WTC11 (cell line): ENCODE measurements around the gene PPP2R5E. TPM values are rescaled to one million over a fixed set of nuclear protein-coding genes. Genes with fewer than 3 reads are reported as not detected.

Experiments used
- ATAC-seq: fragments of 200-7000 bp; cut with Tn5 transposase; 2 replicates; pipeline ENCODE4 v1.10.0; 2021; ENCODE audit warnings: mild to moderate bottlenecking, moderate library complexity
- CTCF ChIA-PET: fragments of 300-600 bp; sonication (Branson Sonifier 250); formaldehyde crosslinking; loops from one replicate; lab custom pipeline; 2021; ENCODE audit warnings: antibody characterized with exemption; lab: Charles Lee
- POLR2A ChIA-PET: fragments of 350-600 bp; sonication (Branson Sonifier 250); formaldehyde crosslinking; loops from one replicate; lab custom pipeline; 2021; ENCODE audit warnings: antibody characterized with exemption; lab: Charles Lee
- DNase-seq: peaks from one replicate; pipeline ENCODE4 v3.0.0; 2021; ENCODE audit warnings: low spot score
- H3K27ac Mint-ChIP-seq: 2 replicates; pipeline ENCODE4 v1.8.0; 2021; ENCODE audit warnings: mixed read lengths
- H3K27me3 Mint-ChIP-seq: 2 replicates; pipeline ENCODE4 v1.8.0; 2021; ENCODE audit warnings: low read depth, mild to moderate bottlenecking, moderate library complexity, mixed read lengths
- H3K36me3 Mint-ChIP-seq: 2 replicates; pipeline ENCODE4 v1.8.0; 2021; ENCODE audit warnings: mixed read lengths
- H3K4me1 Mint-ChIP-seq: 2 replicates; pipeline ENCODE4 v1.8.0; 2022; ENCODE audit warnings: mixed read lengths
- H3K4me3 Mint-ChIP-seq: 2 replicates; pipeline ENCODE4 v1.8.0; 2021; ENCODE audit warnings: mild to moderate bottlenecking, moderate library complexity, mixed read lengths
- H3K9me3 Mint-ChIP-seq: 2 replicates; pipeline ENCODE4 v1.8.0; 2021; ENCODE audit warnings: mixed read lengths
- CBFB ChIP-seq: sonication (generic); formaldehyde crosslinking; IDR thresholded peaks from 2 replicates; pipeline ENCODE4 v1.8.1; 2022; ENCODE audit warnings: mild to moderate bottlenecking, low read depth, missing genetic modification reagents
- CREM ChIP-seq: sonication (generic); formaldehyde crosslinking; IDR thresholded peaks from 2 replicates; pipeline ENCODE4 v1.8.1; 2022; ENCODE audit warnings: mild to moderate bottlenecking, missing genetic modification reagents, moderate library complexity
- EMX1 ChIP-seq: fragments of 250-450 bp; sonication (Bioruptor Pico); IDR thresholded peaks from 2 replicates; pipeline ENCODE4 v1.8.0; 2021; ENCODE audit warnings: mild to moderate bottlenecking
- ETV6 ChIP-seq: sonication (generic); formaldehyde crosslinking; IDR thresholded peaks from 2 replicates; pipeline ENCODE4 v1.8.1; 2022; ENCODE audit warnings: mild to moderate bottlenecking, missing genetic modification reagents
- FOXK1 ChIP-seq: sonication (generic); formaldehyde crosslinking; IDR thresholded peaks from 2 replicates; pipeline ENCODE4 v1.8.0; 2022; ENCODE audit warnings: mild to moderate bottlenecking, moderate library complexity, missing genetic modification reagents
- GRHL2 ChIP-seq: fragments of 250-450 bp; sonication (Bioruptor Pico); IDR thresholded peaks from 2 replicates; pipeline ENCODE4 v1.8.0; 2022; ENCODE audit warnings: mild to moderate bottlenecking, moderate library complexity; ENCODE audit not compliant: insufficient replicate concordance, severe bottlenecking
- GTF2I ChIP-seq: fragments of 250-450 bp; sonication (Bioruptor Pico); conservative IDR thresholded peaks from 2 replicates; pipeline ENCODE4 v1.4.0; 2021; ENCODE audit warnings: mild to moderate bottlenecking
- HMGA2 ChIP-seq: fragments of 250-450 bp; sonication (Bioruptor Pico); IDR thresholded peaks from 2 replicates; pipeline ENCODE4 v1.4.0; 2021; ENCODE audit warnings: mild to moderate bottlenecking, moderate library complexity
- JAZF1 ChIP-seq: fragments of 250-450 bp; sonication (Bioruptor Pico); IDR thresholded peaks from 2 replicates; pipeline ENCODE4 v1.9.0; 2021; ENCODE audit warnings: moderate library complexity, mild to moderate bottlenecking, inconsistent platforms
- JUN ChIP-seq: sonication (generic); formaldehyde crosslinking; IDR thresholded peaks from 2 replicates; pipeline ENCODE4 v1.8.0; 2023; ENCODE audit warnings: mild to moderate bottlenecking, missing genetic modification reagents
- NR1H2 ChIP-seq: sonication (generic); formaldehyde crosslinking; IDR thresholded peaks from 2 replicates; pipeline ENCODE4 v1.9.0; 2021; ENCODE audit warnings: mild to moderate bottlenecking, moderate library complexity, missing genetic modification reagents
- TEAD1 ChIP-seq: sonication (generic); formaldehyde crosslinking; IDR thresholded peaks from 2 replicates; pipeline ENCODE4 v1.8.0; 2022; ENCODE audit warnings: mild to moderate bottlenecking, missing genetic modification reagents
- ZNF219 ChIP-seq: sonication (generic); formaldehyde crosslinking; IDR thresholded peaks from 2 replicates; pipeline ENCODE4 v1.8.0; 2023; ENCODE audit warnings: missing genetic modification reagents, mild to moderate bottlenecking, borderline replicate concordance
- ZNF263 ChIP-seq: sonication (generic); formaldehyde crosslinking; IDR thresholded peaks from 2 replicates; pipeline ENCODE4 v1.8.1; 2022; ENCODE audit warnings: low read depth, mild to moderate bottlenecking, moderate library complexity, missing genetic modification reagents
- ZNF317 ChIP-seq: sonication (generic); formaldehyde crosslinking; IDR thresholded peaks from 2 replicates; pipeline ENCODE4 v1.8.1; 2023; ENCODE audit warnings: low read depth, mild to moderate bottlenecking, moderate library complexity, missing genetic modification reagents, borderline replicate concordance
- ZNF396 ChIP-seq: fragments of 250-450 bp; sonication (Bioruptor Pico); IDR thresholded peaks from 2 replicates; pipeline ENCODE4 v1.8.0; 2021; ENCODE audit warnings: mild to moderate bottlenecking, moderate library complexity, borderline replicate concordance
- ZNF671 ChIP-seq: fragments of 250-450 bp; sonication (Bioruptor Pico); IDR thresholded peaks from 2 replicates; pipeline ENCODE4 v1.8.0; 2021; ENCODE audit warnings: mild to moderate bottlenecking
- total RNA-seq: library from RNA; stranded (reverse); gene quantifications from 3 replicates; pipeline ENCODE4 v1.2.3, GENCODE V29; 2021
- TF ChIP-seq, protein P1 (sequence below): fragments of 250-450 bp; sonication (Bioruptor Pico); IDR thresholded peaks from 2 replicates; pipeline ENCODE4 v1.9.0; 2021; ENCODE audit warnings: mild to moderate bottlenecking
- TF ChIP-seq, protein P2 (sequence below): sonication (generic); formaldehyde crosslinking; IDR thresholded peaks from 2 replicates; pipeline ENCODE4 v1.8.0; 2023; ENCODE audit warnings: missing genetic modification reagents
- TF ChIP-seq, protein P3 (sequence below): sonication (generic); formaldehyde crosslinking; IDR thresholded peaks from 2 replicates; pipeline ENCODE4 v1.8.1; 2023; ENCODE audit warnings: mild to moderate bottlenecking, moderate library complexity, missing genetic modification reagents
- TF ChIP-seq, protein P4 (sequence below): sonication (generic); formaldehyde crosslinking; IDR thresholded peaks from 2 replicates; pipeline ENCODE4 v1.8.0; 2022; ENCODE audit warnings: mild to moderate bottlenecking, missing genetic modification reagents
- TF ChIP-seq, protein P5 (sequence below): sonication (generic); formaldehyde crosslinking; IDR thresholded peaks from 2 replicates; pipeline ENCODE4 v1.8.1; 2022; ENCODE audit warnings: low read depth, mild to moderate bottlenecking, moderate library complexity, missing genetic modification reagents, borderline replicate concordance
- TF ChIP-seq, protein P6 (sequence below): sonication (generic); formaldehyde crosslinking; conservative IDR thresholded peaks from 2 replicates; pipeline ENCODE4 v1.8.1; 2023; ENCODE audit warnings: mild to moderate bottlenecking, low read depth, missing genetic modification reagents, moderate library complexity

PPP2R5E gene
- total RNA-seq, 1 experiment from 2014 or later, result 59.0 TPM

DNA sequence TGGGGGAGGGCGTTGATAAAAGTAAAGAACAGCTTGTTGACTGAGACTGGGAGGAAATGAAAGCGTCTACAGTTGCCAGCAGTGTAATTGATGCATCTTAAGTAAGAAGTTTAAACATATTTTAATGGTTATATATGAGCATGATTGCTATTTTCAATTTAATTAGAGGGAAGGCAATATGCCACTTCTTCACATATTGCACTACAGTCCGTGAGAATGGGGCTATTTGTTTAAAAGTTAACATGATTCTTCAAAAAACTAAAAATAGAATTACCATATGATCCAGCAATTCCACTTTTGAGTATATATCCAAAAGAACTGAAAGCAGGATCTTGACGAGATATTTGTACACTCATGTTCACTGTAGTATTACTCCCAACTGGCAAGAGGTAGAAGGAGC lies 38.3 kb upstream of the PPP2R5E start:
- no peaks in the 10 kb centered on the region for H3K36me3 Mint-ChIP-seq
- no peak overlapping the region for H3K27ac Mint-ChIP-seq
- POLR2A ChIA-PET, result no interaction called here
- H3K9me3 Mint-ChIP-seq, result no peaks in the 10 kb centered on the region
- H3K4me3 Mint-ChIP-seq, result no peak overlapping the region
- CTCF ChIA-PET, result no interaction called here
- ATAC-seq (no peak), DNase-seq (no peak)
- no peaks in the 10 kb centered on the region for H3K27me3 Mint-ChIP-seq
- TF ChIP-seq ZNF396 (CRISPR knock-in tag) (no peak), HMGA2 (no peak), ZNF317 (CRISPR knock-in tag) (no peak), CREM (CRISPR knock-in tag) (no peak)
- H3K4me1 Mint-ChIP-seq, result no peaks in the 10 kb centered on the region

DNA sequence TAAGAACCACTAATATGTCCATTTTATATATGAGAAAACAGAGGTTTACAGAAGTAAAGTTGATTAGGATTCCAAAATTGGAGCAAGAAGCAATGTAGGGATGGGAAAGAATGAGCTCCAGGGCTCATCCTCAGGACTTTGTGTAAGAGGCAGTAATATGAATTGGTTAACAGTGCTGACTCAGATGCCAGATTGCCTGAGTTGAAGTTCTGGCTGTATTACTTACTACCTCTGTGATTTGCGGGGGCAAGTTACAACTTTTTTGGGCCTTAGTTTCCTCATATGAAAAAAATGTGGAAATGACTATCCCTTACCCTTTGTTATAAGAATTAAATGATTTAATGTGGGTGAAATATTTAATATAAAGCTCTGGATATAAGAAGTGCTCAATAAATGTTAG lies 35.1 kb upstream of the PPP2R5E start:
- Mint-ChIP-seq H3K27me3 (no peaks in the 10 kb centered on the region), H3K36me3 (no peaks in the 10 kb centered on the region), H3K4me3 (no peak overlapping the region), H3K27ac (no peak overlapping the region), H3K9me3 (no peaks in the 10 kb centered on the region), H3K4me1 (no peaks in the 10 kb centered on the region)
- TF ChIP-seq JUN (CRISPR knock-in tag) (no peak), GTF2I (CRISPR knock-in tag) (no peak), FOXK1 (CRISPR knock-in tag) (no peak), GRHL2 (CRISPR knock-in tag) (no peak), ZNF263 (CRISPR knock-in tag) (no peak), ZNF671 (no peak), JAZF1 (CRISPR knock-in tag) (no peak), CBFB (CRISPR knock-in tag) (no peak)
- TF ChIP-seq, protein P1, sequence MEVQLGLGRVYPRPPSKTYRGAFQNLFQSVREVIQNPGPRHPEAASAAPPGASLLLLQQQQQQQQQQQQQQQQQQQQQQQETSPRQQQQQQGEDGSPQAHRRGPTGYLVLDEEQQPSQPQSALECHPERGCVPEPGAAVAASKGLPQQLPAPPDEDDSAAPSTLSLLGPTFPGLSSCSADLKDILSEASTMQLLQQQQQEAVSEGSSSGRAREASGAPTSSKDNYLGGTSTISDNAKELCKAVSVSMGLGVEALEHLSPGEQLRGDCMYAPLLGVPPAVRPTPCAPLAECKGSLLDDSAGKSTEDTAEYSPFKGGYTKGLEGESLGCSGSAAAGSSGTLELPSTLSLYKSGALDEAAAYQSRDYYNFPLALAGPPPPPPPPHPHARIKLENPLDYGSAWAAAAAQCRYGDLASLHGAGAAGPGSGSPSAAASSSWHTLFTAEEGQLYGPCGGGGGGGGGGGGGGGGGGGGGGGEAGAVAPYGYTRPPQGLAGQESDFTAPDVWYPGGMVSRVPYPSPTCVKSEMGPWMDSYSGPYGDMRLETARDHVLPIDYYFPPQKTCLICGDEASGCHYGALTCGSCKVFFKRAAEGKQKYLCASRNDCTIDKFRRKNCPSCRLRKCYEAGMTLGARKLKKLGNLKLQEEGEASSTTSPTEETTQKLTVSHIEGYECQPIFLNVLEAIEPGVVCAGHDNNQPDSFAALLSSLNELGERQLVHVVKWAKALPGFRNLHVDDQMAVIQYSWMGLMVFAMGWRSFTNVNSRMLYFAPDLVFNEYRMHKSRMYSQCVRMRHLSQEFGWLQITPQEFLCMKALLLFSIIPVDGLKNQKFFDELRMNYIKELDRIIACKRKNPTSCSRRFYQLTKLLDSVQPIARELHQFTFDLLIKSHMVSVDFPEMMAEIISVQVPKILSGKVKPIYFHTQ, result no peak
- TF ChIP-seq, protein P2, sequence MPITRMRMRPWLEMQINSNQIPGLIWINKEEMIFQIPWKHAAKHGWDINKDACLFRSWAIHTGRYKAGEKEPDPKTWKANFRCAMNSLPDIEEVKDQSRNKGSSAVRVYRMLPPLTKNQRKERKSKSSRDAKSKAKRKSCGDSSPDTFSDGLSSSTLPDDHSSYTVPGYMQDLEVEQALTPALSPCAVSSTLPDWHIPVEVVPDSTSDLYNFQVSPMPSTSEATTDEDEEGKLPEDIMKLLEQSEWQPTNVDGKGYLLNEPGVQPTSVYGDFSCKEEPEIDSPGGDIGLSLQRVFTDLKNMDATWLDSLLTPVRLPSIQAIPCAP (CRISPR knock-in tag), result no peak
- ATAC-seq (no peak), DNase-seq (no peak)
- POLR2A ChIA-PET, result no interaction called here
- CTCF ChIA-PET, result no interaction called here

DNA sequence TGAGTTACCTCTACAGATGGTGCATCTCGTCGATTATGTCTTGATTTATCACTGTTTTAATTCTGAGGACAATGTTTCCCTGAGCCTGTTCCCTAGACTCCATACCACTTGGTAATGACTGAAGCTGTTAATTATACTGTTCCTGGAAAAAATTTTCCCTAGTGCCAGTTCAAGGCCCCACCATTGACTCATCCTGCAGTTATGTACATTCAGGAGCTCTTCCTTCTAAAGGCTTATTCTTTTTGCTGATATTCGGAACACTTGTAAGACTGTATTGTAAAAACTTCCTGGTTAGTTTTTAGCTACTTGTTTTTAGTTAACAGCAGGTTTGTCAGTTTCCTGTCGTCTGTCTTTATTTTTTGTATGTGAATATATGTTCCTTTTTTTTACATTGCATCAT lies 30.4 kb upstream of the PPP2R5E start:
- H3K27me3 Mint-ChIP-seq, result no peaks in the 10 kb centered on the region; the same call in 1 of the 2 replicates
- ChIA-PET POLR2A (no interaction called here), CTCF (no interaction called here)
- no peak overlapping the region for H3K27ac Mint-ChIP-seq
- H3K36me3 Mint-ChIP-seq, result no peaks in the 10 kb centered on the region
- no peak overlapping the region for H3K4me3 Mint-ChIP-seq
- no peaks in the 10 kb centered on the region for H3K9me3 Mint-ChIP-seq
- ATAC-seq (no peak), DNase-seq (no peak)
- H3K4me1 Mint-ChIP-seq, result no peaks in the 10 kb centered on the region
- TF ChIP-seq FOXK1 (CRISPR knock-in tag) (no peak), ZNF671 (no peak), ETV6 (CRISPR knock-in tag) (no peak), CBFB (CRISPR knock-in tag) (no peak), EMX1 (CRISPR knock-in tag) (no peak), NR1H2 (no peak), ZNF219 (CRISPR knock-in tag) (no peak), TEAD1 (CRISPR knock-in tag) (no peak)
- TF ChIP-seq, protein P3, sequence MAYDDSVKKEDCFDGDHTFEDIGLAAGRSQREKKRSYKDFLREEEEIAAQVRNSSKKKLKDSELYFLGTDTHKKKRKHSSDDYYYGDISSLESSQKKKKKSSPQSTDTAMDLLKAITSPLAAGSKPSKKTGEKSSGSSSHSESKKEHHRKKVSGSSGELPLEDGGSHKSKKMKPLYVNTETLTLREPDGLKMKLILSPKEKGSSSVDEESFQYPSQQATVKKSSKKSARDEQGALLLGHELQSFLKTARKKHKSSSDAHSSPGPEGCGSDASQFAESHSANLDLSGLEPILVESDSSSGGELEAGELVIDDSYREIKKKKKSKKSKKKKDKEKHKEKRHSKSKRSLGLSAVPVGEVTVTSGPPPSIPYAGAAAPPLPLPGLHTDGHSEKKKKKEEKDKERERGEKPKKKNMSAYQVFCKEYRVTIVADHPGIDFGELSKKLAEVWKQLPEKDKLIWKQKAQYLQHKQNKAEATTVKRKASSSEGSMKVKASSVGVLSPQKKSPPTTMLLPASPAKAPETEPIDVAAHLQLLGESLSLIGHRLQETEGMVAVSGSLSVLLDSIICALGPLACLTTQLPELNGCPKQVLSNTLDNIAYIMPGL, result no peak
- TF ChIP-seq, protein P4, sequence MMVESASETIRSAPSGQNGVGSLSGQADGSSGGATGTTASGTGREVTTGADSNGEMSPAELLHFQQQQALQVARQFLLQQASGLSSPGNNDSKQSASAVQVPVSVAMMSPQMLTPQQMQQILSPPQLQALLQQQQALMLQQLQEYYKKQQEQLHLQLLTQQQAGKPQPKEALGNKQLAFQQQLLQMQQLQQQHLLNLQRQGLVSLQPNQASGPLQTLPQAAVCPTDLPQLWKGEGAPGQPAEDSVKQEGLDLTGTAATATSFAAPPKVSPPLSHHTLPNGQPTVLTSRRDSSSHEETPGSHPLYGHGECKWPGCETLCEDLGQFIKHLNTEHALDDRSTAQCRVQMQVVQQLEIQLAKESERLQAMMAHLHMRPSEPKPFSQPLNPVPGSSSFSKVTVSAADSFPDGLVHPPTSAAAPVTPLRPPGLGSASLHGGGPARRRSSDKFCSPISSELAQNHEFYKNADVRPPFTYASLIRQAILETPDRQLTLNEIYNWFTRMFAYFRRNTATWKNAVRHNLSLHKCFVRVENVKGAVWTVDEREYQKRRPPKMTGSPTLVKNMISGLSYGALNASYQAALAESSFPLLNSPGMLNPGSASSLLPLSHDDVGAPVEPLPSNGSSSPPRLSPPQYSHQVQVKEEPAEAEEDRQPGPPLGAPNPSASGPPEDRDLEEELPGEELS (CRISPR knock-in tag), result no peak
- TF ChIP-seq, protein P5, sequence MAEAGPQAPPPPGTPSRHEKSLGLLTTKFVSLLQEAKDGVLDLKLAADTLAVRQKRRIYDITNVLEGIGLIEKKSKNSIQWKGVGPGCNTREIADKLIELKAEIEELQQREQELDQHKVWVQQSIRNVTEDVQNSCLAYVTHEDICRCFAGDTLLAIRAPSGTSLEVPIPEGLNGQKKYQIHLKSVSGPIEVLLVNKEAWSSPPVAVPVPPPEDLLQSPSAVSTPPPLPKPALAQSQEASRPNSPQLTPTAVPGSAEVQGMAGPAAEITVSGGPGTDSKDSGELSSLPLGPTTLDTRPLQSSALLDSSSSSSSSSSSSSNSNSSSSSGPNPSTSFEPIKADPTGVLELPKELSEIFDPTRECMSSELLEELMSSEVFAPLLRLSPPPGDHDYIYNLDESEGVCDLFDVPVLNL (CRISPR knock-in tag), result no peak
- TF ChIP-seq, protein P6, sequence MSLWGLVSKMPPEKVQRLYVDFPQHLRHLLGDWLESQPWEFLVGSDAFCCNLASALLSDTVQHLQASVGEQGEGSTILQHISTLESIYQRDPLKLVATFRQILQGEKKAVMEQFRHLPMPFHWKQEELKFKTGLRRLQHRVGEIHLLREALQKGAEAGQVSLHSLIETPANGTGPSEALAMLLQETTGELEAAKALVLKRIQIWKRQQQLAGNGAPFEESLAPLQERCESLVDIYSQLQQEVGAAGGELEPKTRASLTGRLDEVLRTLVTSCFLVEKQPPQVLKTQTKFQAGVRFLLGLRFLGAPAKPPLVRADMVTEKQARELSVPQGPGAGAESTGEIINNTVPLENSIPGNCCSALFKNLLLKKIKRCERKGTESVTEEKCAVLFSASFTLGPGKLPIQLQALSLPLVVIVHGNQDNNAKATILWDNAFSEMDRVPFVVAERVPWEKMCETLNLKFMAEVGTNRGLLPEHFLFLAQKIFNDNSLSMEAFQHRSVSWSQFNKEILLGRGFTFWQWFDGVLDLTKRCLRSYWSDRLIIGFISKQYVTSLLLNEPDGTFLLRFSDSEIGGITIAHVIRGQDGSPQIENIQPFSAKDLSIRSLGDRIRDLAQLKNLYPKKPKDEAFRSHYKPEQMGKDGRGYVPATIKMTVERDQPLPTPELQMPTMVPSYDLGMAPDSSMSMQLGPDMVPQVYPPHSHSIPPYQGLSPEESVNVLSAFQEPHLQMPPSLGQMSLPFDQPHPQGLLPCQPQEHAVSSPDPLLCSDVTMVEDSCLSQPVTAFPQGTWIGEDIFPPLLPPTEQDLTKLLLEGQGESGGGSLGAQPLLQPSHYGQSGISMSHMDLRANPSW (CRISPR knock-in tag), result no peak
